ENCODE results near the gene LRP2BP. TPM values are rescaled to one million over a fixed set of nuclear protein-coding genes. Genes with fewer than 3 reads are reported as not detected.
A peak's percentile ranks its signal among the peaks of the same experiment; 100 is the strongest.
"Not testable (repeated sequence)": the region's sequence is repeated elsewhere in the genome, so short reads cannot be mapped to it uniquely, and the experiment has no call there.

The LRP2BP gene
- total RNA-seq, 1 experiment from 2014 or later, result 0.33 TPM

DNA sequence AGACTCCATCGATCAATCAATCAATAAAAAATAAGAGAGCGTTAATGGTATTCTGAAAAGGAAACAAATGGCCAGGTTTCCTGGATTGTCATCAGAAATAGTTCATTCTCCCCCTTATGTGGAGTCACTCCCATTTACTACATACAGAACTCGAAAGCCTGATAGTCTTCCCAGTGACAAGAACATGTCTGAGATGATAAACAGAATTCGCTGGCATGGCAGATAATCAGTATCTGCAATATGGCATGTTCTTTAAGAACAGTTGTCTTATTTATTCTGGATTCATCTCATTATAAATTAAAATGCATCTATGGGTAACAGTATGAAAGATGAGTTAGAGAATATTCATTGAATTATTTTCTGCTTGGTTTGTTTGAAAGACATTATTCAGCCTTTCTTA is 61.4 kb downstream of the LRP2BP start (continued):
- no peak for TF ChIP-seq GTF2I (CRISPR knock-in tag; conservative IDR thresholded peaks at IDR 0.05)
- TF ChIP-seq, protein P1, sequence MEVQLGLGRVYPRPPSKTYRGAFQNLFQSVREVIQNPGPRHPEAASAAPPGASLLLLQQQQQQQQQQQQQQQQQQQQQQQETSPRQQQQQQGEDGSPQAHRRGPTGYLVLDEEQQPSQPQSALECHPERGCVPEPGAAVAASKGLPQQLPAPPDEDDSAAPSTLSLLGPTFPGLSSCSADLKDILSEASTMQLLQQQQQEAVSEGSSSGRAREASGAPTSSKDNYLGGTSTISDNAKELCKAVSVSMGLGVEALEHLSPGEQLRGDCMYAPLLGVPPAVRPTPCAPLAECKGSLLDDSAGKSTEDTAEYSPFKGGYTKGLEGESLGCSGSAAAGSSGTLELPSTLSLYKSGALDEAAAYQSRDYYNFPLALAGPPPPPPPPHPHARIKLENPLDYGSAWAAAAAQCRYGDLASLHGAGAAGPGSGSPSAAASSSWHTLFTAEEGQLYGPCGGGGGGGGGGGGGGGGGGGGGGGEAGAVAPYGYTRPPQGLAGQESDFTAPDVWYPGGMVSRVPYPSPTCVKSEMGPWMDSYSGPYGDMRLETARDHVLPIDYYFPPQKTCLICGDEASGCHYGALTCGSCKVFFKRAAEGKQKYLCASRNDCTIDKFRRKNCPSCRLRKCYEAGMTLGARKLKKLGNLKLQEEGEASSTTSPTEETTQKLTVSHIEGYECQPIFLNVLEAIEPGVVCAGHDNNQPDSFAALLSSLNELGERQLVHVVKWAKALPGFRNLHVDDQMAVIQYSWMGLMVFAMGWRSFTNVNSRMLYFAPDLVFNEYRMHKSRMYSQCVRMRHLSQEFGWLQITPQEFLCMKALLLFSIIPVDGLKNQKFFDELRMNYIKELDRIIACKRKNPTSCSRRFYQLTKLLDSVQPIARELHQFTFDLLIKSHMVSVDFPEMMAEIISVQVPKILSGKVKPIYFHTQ (CRISPR knock-in tag; IDR thresholded peaks at IDR 0.05), result no peak
- TF ChIP-seq, protein P2, sequence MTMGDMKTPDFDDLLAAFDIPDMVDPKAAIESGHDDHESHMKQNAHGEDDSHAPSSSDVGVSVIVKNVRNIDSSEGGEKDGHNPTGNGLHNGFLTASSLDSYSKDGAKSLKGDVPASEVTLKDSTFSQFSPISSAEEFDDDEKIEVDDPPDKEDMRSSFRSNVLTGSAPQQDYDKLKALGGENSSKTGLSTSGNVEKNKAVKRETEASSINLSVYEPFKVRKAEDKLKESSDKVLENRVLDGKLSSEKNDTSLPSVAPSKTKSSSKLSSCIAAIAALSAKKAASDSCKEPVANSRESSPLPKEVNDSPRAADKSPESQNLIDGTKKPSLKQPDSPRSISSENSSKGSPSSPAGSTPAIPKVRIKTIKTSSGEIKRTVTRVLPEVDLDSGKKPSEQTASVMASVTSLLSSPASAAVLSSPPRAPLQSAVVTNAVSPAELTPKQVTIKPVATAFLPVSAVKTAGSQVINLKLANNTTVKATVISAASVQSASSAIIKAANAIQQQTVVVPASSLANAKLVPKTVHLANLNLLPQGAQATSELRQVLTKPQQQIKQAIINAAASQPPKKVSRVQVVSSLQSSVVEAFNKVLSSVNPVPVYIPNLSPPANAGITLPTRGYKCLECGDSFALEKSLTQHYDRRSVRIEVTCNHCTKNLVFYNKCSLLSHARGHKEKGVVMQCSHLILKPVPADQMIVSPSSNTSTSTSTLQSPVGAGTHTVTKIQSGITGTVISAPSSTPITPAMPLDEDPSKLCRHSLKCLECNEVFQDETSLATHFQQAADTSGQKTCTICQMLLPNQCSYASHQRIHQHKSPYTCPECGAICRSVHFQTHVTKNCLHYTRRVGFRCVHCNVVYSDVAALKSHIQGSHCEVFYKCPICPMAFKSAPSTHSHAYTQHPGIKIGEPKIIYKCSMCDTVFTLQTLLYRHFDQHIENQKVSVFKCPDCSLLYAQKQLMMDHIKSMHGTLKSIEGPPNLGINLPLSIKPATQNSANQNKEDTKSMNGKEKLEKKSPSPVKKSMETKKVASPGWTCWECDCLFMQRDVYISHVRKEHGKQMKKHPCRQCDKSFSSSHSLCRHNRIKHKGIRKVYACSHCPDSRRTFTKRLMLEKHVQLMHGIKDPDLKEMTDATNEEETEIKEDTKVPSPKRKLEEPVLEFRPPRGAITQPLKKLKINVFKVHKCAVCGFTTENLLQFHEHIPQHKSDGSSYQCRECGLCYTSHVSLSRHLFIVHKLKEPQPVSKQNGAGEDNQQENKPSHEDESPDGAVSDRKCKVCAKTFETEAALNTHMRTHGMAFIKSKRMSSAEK (CRISPR knock-in tag; IDR thresholded peaks at IDR 0.05; ENCODE audit: borderline replicate concordance), result no peak

DNA sequence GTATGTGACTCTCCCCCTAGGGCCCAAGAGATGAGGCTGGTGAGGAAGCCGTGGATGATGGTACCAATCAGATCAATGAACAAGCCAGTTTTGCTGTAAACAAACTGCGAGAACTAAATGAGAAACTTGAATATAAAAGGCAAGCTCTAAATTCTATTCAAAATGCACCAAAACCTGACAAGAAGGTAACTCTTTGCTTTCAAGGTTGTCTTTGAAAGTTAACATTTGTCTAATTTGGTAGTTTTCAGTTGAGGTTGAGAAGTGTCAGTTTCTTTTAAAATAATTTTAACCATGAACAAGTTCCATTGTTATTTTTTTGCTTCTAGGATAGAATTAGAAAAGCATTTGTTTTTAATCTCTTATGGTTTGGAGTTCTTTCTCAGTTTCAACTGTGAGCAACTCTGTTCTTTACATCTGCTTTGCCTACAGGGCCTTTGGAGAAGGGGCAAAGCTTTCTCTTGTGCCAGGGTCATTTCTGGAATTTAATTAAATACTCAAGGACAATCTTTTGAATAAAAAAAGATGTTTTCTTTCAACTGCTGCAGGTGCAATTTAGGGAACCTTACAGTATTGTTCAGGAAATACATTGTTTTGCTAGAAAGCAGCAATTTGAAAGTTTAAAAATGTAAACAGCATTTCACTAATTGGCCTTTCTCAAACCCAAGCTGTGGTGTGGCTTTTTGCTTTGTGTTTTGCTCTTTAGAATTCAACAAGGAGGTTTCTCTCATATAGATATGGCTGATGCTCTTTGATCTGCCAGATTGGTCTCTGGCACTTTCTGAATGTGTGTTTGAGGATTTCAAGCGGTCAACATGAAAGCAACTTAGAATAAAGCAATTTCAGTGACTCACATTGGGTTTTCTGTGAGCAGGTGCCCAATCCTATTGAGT is 62.9 kb downstream of the LRP2BP start:
- H3K4me3 Mint-ChIP-seq, result no peak overlapping the region
- H3K9me3 Mint-ChIP-seq, result peaks cover 32% of the 10 kb centered on the region
- peaks cover 20% of the 10 kb centered on the region for H3K4me1 Mint-ChIP-seq
- no peak for ATAC-seq
- H3K27ac Mint-ChIP-seq, result peak overlapping the region; percentile 66
- CTCF ChIA-PET, result no interaction called here
- peaks cover 34% of the 10 kb centered on the region for H3K36me3 Mint-ChIP-seq
- POLR2A ChIA-PET, result no interaction called here
- no peak for TF ChIP-seq PRRX2 (CRISPR knock-in tag; IDR thresholded peaks at IDR 0.05)
- no peak for TF ChIP-seq ZNF423 (CRISPR knock-in tag; IDR thresholded peaks at IDR 0.05)
- no peak for TF ChIP-seq ZBTB21 (CRISPR knock-in tag; IDR thresholded peaks at IDR 0.05; ENCODE audit: borderline replicate concordance)
- no peak for DNase-seq (ENCODE audit: low spot score)
- H3K27me3 Mint-ChIP-seq (ENCODE audit: low read depth), result no peaks in the 10 kb centered on the region; the same call in 1 of the 2 replicates

DNA sequence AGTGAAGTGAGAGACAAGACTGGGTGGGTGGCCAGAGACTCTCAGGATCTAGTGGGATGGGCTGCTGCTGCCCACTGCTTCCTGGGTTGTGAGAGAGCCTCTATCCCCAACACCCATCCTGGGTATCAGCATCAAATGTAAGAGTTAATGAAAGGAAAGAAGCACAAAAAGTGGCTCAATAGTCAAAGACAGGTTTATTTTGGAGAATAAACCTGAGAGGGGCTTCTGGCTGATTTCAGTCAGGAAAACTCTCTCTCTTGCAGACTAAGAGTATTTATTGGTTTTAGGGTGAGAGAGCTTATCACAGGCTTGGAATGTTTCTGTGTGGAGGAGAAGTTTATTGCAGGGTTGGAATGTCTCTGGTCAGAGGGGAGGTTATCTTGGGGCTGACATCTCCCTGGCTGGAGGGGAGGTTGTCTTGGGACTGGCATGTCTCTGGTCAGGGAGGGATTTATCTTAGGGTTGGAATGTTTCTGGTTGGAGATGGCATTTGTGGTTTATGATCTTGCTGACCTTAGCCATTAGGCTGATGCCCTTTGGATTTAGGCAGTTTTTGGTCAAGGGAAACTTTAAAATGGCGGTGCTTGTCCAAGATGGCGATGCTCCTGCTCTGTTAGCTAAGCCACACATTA is 65.7 kb downstream of the LRP2BP start:
- H3K4me3 Mint-ChIP-seq; H3K27ac Mint-ChIP-seq; POLR2A ChIA-PET; DNase-seq (ENCODE audit: low spot score); CTCF ChIA-PET; H3K27me3 Mint-ChIP-seq (ENCODE audit: low read depth); ATAC-seq: not testable (repeated sequence)
- peaks cover 34% of the 10 kb centered on the region for H3K9me3 Mint-ChIP-seq
- peaks cover 27% of the 10 kb centered on the region for H3K4me1 Mint-ChIP-seq
- H3K36me3 Mint-ChIP-seq, result peaks cover 41% of the 10 kb centered on the region

DNA sequence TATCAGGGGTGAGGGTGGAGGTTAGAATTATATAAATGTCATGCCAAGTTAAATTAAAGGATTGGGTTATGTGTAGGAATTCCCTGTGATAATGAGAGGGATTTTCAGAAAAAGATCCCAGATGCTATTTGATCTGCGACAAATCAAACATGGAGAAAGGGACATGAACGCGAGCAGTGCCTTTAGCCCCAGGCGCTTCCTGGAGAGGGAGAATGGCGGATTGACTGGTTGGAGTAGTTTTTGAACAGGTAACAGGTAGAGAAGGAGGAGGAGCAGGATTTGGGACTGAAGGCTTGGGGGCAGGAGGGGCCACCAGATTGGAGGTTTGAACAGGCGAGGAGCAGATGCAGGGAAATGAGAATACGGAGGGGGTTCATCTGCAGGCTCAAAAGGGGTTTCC is 67.1 kb downstream of the LRP2BP start:
- no peaks in the 10 kb centered on the region; the same call in 1 of the 2 replicates for H3K27me3 Mint-ChIP-seq (ENCODE audit: low read depth)
- CTCF ChIA-PET, result no interaction called here
- peaks cover 55% of the 10 kb centered on the region for H3K36me3 Mint-ChIP-seq
- no peak overlapping the region for H3K4me3 Mint-ChIP-seq
- peaks cover 48% of the 10 kb centered on the region for H3K9me3 Mint-ChIP-seq
- peaks cover 26% of the 10 kb centered on the region for H3K4me1 Mint-ChIP-seq
- ATAC-seq (no peak), DNase-seq (ENCODE audit: low spot score) (no peak)
- POLR2A ChIA-PET, result no interaction called here
- no peak overlapping the region; the same call in 1 of the 2 replicates for H3K27ac Mint-ChIP-seq
- TF ChIP-seq, protein P3, sequence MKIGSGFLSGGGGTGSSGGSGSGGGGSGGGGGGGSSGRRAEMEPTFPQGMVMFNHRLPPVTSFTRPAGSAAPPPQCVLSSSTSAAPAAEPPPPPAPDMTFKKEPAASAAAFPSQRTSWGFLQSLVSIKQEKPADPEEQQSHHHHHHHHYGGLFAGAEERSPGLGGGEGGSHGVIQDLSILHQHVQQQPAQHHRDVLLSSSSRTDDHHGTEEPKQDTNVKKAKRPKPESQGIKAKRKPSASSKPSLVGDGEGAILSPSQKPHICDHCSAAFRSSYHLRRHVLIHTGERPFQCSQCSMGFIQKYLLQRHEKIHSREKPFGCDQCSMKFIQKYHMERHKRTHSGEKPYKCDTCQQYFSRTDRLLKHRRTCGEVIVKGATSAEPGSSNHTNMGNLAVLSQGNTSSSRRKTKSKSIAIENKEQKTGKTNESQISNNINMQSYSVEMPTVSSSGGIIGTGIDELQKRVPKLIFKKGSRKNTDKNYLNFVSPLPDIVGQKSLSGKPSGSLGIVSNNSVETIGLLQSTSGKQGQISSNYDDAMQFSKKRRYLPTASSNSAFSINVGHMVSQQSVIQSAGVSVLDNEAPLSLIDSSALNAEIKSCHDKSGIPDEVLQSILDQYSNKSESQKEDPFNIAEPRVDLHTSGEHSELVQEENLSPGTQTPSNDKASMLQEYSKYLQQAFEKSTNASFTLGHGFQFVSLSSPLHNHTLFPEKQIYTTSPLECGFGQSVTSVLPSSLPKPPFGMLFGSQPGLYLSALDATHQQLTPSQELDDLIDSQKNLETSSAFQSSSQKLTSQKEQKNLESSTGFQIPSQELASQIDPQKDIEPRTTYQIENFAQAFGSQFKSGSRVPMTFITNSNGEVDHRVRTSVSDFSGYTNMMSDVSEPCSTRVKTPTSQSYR (CRISPR knock-in tag; IDR thresholded peaks at IDR 0.05), result no peak
- TF ChIP-seq ZNF138 (CRISPR knock-in tag; conservative IDR thresholded peaks at IDR 0.05), result no peak
- TF ChIP-seq, protein P4, sequence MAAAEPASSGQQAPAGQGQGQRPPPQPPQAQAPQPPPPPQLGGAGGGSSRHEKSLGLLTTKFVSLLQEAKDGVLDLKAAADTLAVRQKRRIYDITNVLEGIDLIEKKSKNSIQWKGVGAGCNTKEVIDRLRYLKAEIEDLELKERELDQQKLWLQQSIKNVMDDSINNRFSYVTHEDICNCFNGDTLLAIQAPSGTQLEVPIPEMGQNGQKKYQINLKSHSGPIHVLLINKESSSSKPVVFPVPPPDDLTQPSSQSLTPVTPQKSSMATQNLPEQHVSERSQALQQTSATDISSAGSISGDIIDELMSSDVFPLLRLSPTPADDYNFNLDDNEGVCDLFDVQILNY (CRISPR knock-in tag; IDR thresholded peaks at IDR 0.05), result no peak
- no peak for TF ChIP-seq HMGA2 (CRISPR knock-in tag; IDR thresholded peaks at IDR 0.05)
- TF ChIP-seq, protein P5, sequence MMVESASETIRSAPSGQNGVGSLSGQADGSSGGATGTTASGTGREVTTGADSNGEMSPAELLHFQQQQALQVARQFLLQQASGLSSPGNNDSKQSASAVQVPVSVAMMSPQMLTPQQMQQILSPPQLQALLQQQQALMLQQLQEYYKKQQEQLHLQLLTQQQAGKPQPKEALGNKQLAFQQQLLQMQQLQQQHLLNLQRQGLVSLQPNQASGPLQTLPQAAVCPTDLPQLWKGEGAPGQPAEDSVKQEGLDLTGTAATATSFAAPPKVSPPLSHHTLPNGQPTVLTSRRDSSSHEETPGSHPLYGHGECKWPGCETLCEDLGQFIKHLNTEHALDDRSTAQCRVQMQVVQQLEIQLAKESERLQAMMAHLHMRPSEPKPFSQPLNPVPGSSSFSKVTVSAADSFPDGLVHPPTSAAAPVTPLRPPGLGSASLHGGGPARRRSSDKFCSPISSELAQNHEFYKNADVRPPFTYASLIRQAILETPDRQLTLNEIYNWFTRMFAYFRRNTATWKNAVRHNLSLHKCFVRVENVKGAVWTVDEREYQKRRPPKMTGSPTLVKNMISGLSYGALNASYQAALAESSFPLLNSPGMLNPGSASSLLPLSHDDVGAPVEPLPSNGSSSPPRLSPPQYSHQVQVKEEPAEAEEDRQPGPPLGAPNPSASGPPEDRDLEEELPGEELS (CRISPR knock-in tag; IDR thresholded peaks at IDR 0.05), result no peak
- no peak for TF ChIP-seq CREM (CRISPR knock-in tag; IDR thresholded peaks at IDR 0.05)
- TF ChIP-seq, protein P6, sequence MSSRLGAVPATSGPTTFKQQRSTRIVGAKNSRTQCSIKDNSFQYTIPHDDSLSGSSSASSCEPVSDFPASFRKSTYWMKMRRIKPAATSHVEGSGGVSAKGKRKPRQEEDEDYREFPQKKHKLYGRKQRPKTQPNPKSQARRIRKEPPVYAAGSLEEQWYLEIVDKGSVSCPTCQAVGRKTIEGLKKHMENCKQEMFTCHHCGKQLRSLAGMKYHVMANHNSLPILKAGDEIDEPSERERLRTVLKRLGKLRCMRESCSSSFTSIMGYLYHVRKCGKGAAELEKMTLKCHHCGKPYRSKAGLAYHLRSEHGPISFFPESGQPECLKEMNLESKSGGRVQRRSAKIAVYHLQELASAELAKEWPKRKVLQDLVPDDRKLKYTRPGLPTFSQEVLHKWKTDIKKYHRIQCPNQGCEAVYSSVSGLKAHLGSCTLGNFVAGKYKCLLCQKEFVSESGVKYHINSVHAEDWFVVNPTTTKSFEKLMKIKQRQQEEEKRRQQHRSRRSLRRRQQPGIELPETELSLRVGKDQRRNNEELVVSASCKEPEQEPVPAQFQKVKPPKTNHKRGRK (CRISPR knock-in tag; IDR thresholded peaks at IDR 0.05; ENCODE audit: borderline replicate concordance), result no peak

Measured in WTC11 (cell line).